Breast epithelium (tissue), 4 donors: ENCODE results near the gene STK36. TPM values are rescaled to one million over a fixed set of nuclear protein-coding genes. Genes with fewer than 3 reads are reported as not detected.

Experiments used
- DNase-seq, 2 donors: peaks; one replicate each; pipeline ENCODE4 v3.0.0-alpha.2; 2019; ENCODE audit warnings: low spot score in 2 of 2
- H3K27ac ChIP-seq, 2 donors: fragments of 200-600 bp; sonication (generic) in 1 of 2; one replicate each; pipeline ENCODE4 v1.5.1; 2016 to 2019; ENCODE audit warnings: mild to moderate bottlenecking in 1 of 2
- H3K27me3 ChIP-seq, 2 donors: fragments of 200-600 bp; sonication (generic) in 1 of 2; one replicate each; pipeline versions ENCODE4 v1.5.1 to v1.6.0; 2017 to 2019; ENCODE audit warnings: control low read depth in 1 of 2, mild to moderate bottlenecking in 1 of 2
- H3K36me3 ChIP-seq: fragments of 200-600 bp; one replicate; pipeline ENCODE4 v1.5.1; 2019
- H3K4me1 ChIP-seq, 2 donors: fragments of 200-600 bp; sonication (generic); one replicate each; pipeline ENCODE4 v1.5.1; 2016 to 2019; ENCODE audit warnings: control low read depth in 1 of 2
- H3K4me3 ChIP-seq, 3 donors: fragments of 200-600 bp; sonication (generic); 1 replicate in 2 of 3; 2 replicates in 1 of 3; pipeline ENCODE4 v1.5.1; 2016 to 2019; ENCODE audit warnings: mild to moderate bottlenecking in 3 of 3, moderate library complexity in 2 of 3
- H3K9me3 ChIP-seq, 2 donors: fragments of 200-600 bp; sonication (generic) in 1 of 2; one replicate each; pipeline ENCODE4 v1.5.1; 2016 to 2019; ENCODE audit warnings: control low read depth in 1 of 2
- POLR2A ChIP-seq: fragments of 450-650 bp; IDR thresholded peaks from one replicate; pipeline ENCODE4 v1.6.1; 2016; ENCODE audit warnings: antibody characterized with exemption, mild to moderate bottlenecking, moderate library complexity
- POLR2AphosphoS5 ChIP-seq, 3 donors: sonication (generic); formaldehyde crosslinking; IDR thresholded peaks; one replicate each; pipeline ENCODE4 v1.6.1; 2017; ENCODE audit warnings: antibody characterized with exemption in 3 of 3
- intact Hi-C: fragments of 100-400 bp; cut with DNase I; formaldehyde crosslinking; loops from one replicate; pipeline ENCODE4 v1.15.1; 2023; ENCODE audit warnings: low total_unique reads
- total RNA-seq, 3 donors: library from RNA; depleted of rRNA; stranded (reverse); fragments of >200 nt; gene quantifications; one replicate each; pipeline ENCODE4 v1.1.0, GENCODE V29; 2016
- TF ChIP-seq, protein P1 (sequence below), 3 donors: fragments of 450-650 bp; IDR thresholded peaks; one replicate each; pipeline ENCODE4 v1.5.1; 2016 to 2017; ENCODE audit warnings: antibody characterized with exemption in 3 of 3, mild to moderate bottlenecking in 3 of 3, moderate library complexity in 3 of 3

STK36 gene
- total RNA-seq, 3 donors from 2014 or later = 22.2 to 78.0 (median 35.7) TPM

DNA sequence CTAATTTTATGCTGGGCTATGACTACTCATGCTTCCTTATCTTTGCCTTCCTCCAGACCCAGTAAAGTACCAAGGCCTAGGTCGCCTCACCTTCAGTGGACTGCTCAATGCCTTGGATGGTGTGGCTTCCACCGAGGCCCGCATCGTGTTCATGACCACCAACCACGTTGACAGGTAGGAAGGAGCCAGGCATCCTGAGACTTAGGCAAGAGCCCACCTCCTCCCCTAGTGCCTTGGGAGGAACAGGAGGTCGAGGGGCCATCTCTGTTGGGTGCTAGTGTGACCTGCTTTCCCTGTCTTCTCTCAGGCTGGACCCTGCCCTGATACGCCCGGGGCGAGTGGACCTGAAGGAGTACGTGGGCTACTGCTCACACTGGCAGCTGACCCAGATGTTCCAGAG lies 9.1 kb upstream of the STK36 start:
- DNase-seq = no peak
- Histone ChIP-seq H3K4me1 (peaks cover 0 to 7% of the 10 kb centered on the region in 2 donors), H3K4me3 (no peak overlapping the region), H3K27me3 (no peaks in the 10 kb centered on the region), H3K36me3 (peaks cover 15% of the 10 kb centered on the region), H3K27ac (no peak overlapping the region), H3K9me3 (no peaks in the 10 kb centered on the region)
- TF ChIP-seq, protein P1, sequence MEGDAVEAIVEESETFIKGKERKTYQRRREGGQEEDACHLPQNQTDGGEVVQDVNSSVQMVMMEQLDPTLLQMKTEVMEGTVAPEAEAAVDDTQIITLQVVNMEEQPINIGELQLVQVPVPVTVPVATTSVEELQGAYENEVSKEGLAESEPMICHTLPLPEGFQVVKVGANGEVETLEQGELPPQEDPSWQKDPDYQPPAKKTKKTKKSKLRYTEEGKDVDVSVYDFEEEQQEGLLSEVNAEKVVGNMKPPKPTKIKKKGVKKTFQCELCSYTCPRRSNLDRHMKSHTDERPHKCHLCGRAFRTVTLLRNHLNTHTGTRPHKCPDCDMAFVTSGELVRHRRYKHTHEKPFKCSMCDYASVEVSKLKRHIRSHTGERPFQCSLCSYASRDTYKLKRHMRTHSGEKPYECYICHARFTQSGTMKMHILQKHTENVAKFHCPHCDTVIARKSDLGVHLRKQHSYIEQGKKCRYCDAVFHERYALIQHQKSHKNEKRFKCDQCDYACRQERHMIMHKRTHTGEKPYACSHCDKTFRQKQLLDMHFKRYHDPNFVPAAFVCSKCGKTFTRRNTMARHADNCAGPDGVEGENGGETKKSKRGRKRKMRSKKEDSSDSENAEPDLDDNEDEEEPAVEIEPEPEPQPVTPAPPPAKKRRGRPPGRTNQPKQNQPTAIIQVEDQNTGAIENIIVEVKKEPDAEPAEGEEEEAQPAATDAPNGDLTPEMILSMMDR (IDR thresholded peaks at IDR 0.05) = no peak
- TF ChIP-seq POLR2A = no peak
- no peak for TF ChIP-seq POLR2AphosphoS5 (IDR thresholded peaks at IDR 0.05)
- intact Hi-C loops = no loop called here

DNA sequence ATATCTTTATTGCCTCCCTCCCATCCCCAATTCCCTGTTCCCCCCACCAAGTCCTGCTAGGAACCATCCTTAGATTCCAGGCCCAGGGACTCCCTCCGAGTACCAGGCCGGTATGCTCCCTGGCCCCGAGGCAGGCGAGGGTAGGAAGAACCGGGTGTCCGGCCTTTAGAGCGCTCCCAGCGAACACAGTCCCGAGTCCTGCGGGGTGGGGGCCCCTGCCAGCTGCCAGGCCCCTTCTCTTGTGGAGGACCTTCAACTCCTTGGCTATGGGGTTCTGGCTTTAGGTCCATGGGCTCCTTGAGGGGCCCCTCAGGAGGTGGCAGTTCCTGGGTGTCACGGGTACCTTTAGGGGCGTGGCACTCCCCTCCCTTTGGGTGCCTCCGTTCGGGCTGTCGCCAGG lies 8.0 kb upstream of the STK36 start:
- DNase-seq = no peak
- intact Hi-C loops = no loop called here

DNA sequence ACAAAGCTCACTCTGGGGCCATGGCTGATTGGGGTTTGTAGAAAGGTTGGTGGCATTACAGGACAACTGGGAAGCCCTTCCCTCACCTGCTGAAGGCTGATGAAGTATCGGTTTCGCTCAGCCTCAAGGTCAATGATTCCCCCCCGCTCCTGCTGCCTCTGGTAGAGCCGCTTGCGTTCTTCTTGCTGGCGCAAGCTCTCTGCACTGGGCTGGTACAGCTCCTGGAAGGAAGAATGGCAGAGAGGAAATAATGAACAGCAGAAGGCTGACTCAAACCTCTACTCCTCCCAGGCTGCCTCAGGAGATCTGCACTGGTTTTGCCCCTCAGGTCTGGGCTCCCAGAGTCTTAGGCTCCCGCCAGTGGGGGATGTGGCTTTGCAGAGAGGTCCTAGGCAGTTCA lies 7.2 kb upstream of the STK36 start:
- TF ChIP-seq POLR2AphosphoS5 (IDR thresholded peaks at IDR 0.05) (no peak), POLR2A (no peak)
- Histone ChIP-seq H3K27ac (no peak overlapping the region), H3K9me3 (no peaks in the 10 kb centered on the region), H3K4me3 (no peak overlapping the region), H3K4me1 (peaks cover 0 to 7% of the 10 kb centered on the region in 2 donors), H3K36me3 (peaks cover 18% of the 10 kb centered on the region), H3K27me3 (no peaks in the 10 kb centered on the region)
- intact Hi-C loops = no loop called here
- no peak for DNase-seq

More for the DNA sequence above, 8.0 kb upstream of the STK36 start:
- H3K4me1 ChIP-seq = peaks cover 0 to 7% of the 10 kb centered on the region in 2 donors
- no peak overlapping the region for H3K27ac ChIP-seq
- no peak for TF ChIP-seq POLR2AphosphoS5 (IDR thresholded peaks at IDR 0.05)
- no peak for TF ChIP-seq POLR2A
- TF ChIP-seq, protein P1 (IDR thresholded peaks at IDR 0.05) = no peak
- no peak overlapping the region for H3K4me3 ChIP-seq
- no peaks in the 10 kb centered on the region for H3K27me3 ChIP-seq
- H3K9me3 ChIP-seq = no peaks in the 10 kb centered on the region
- H3K36me3 ChIP-seq = peaks cover 18% of the 10 kb centered on the region

DNA sequence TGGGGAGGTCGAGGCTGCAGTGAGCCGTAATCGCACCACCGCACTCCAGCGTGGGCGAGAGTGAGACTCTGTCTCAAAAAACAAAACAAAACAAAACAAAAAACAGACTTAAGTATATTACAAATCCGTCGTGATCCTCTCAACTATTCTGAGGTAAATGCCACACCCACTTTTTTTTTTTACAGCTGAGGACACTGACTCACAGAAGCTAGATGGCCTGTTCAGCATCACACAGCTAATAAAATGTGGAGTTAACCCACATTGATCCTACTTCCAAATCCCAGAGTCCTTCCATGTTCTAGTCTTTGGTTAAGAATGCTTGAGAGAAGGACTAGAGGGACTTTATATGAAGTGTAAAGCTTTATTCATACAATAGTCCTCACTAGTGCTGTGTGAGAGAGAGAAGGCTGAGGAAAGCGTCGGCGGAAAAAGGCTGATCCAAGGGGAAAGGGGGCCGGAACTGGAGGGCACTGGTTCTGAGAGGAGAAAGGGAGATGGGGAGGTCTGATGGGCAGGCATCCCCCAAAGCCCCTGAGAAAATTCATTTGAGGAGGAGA lies 711 bp upstream of the STK36 start:
- Histone ChIP-seq H3K4me1 (peaks cover 2 to 5% of the 10 kb centered on the region in 2 donors), H3K9me3 (no peaks in the 10 kb centered on the region), H3K27ac (peak overlapping the region; percentile 85 to 87), H3K27me3 (no peaks in the 10 kb centered on the region), H3K36me3 (peaks cover 9% of the 10 kb centered on the region), H3K4me3 (peak overlapping the region; percentile 58 to 82 (median 80))
- intact Hi-C loops = no loop called here
- TF ChIP-seq POLR2A (no peak), POLR2AphosphoS5 (IDR thresholded peaks at IDR 0.05) (no peak)
- TF ChIP-seq, protein P1 (IDR thresholded peaks at IDR 0.05) = no peak
- no peak for DNase-seq

DNA sequence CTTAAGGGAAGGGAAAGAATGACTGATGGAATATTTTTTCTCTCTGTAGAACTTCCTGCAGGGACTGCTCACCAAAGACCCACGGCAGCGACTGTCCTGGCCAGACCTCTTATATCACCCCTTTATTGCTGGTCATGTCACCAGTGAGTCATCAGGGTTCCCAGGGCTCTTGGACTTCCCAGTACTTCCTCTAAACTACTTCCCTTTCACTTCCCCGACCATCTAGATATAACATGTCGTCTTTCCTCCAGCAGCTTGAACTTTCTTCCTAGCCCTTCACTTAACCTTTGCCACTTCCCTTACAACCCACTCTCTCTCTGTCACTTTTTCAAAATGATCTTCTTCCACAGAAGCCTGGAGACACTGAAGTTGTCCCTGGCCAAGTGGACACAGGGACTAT lies 7.2 kb downstream of the STK36 start:
- DNase-seq = no peak
- TF ChIP-seq POLR2A (no peak), POLR2AphosphoS5 (IDR thresholded peaks at IDR 0.05) (no peak)
- TF ChIP-seq, protein P1 (IDR thresholded peaks at IDR 0.05) = no peak
- intact Hi-C loops = no loop called here
- Histone ChIP-seq H3K27ac (no peak overlapping the region), H3K36me3 (no peaks in the 10 kb centered on the region), H3K27me3 (no peaks in the 10 kb centered on the region), H3K4me3 (no peak overlapping the region), H3K9me3 (no peaks in the 10 kb centered on the region), H3K4me1 (no peaks in the 10 kb centered on the region)
